HFF-Myc (cell line): ENCODE measurements around the gene EVL.

Experiments used
- DNase-seq: peaks from one replicate; pipeline ENCODE4 v3.0.0-alpha.2; 2011; ENCODE audit warnings: low read depth; ENCODE audit errors: extremely low read depth
- H3K4me3 ChIP-seq: replicated peaks from 2 replicates; pipeline ENCODE4 v1.5.1; 2011; ENCODE audit warnings: low read depth, mild to moderate bottlenecking, control low read depth, low read length
- CTCF ChIP-seq: IDR thresholded peaks from 2 replicates; pipeline ENCODE4 v1.5.1; 2012; ENCODE audit warnings: mild to moderate bottlenecking, low read depth, low read length, control low read depth; ENCODE audit errors: missing control alignments

EVL gene

DNA sequence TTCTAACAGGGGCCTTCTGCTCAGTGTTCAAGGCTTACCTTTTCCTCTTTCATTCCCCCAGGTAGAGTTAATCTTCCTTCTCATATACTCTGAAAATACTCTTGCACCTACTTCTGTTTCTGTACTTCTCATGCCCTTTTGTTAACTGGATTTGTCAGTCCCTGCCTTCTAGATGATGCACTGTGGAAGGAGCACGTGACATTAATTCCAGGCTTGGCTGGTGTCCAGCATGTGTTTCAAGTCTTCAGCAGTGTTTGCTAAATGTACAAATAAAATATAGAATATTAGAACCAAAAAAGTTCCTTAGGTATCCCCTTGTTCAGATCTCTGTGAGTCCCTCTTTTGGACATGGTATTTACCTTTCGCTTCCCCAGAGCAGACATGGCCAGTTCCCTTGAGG is 27.9 kb upstream of the EVL start:
- no peak for DNase-seq
- TF ChIP-seq CTCF, result no peak
- H3K4me3 ChIP-seq, result no peak overlapping the region

GRCh38 chr14:100038065-100038464 is 27.2 kb upstream of the EVL start:
- TF ChIP-seq CTCF, result no peak
- no peak overlapping the region for H3K4me3 ChIP-seq

GRCh38 chr14:100039903-100040302 is 25.3 kb upstream of the EVL start:
- DNase-seq, result no peak

More at GRCh38 chr14:100038065-100038464, 27.2 kb upstream of the EVL start:
- DNase-seq, result no peak

GRCh38 chr14:100041271-100041670 is 24.0 kb upstream of the EVL start:
- DNase-seq, result no peak

More at GRCh38 chr14:100039903-100040302, 25.3 kb upstream of the EVL start:
- TF ChIP-seq CTCF, result no peak
- H3K4me3 ChIP-seq, result no peak overlapping the region

GRCh38 chr14:100042286-100042685 is 22.9 kb upstream of the EVL start:
- TF ChIP-seq CTCF, result no peak
- no peak overlapping the region for H3K4me3 ChIP-seq
- no peak for DNase-seq

More at GRCh38 chr14:100041271-100041670, 24.0 kb upstream of the EVL start:
- no peak overlapping the region for H3K4me3 ChIP-seq
- no peak for TF ChIP-seq CTCF

GRCh38 chr14:100045642-100046344 is 19.4 kb upstream of the EVL start:
- DNase-seq, result no peak
- no peak for TF ChIP-seq CTCF
- H3K4me3 ChIP-seq, result no peak overlapping the region

DNA sequence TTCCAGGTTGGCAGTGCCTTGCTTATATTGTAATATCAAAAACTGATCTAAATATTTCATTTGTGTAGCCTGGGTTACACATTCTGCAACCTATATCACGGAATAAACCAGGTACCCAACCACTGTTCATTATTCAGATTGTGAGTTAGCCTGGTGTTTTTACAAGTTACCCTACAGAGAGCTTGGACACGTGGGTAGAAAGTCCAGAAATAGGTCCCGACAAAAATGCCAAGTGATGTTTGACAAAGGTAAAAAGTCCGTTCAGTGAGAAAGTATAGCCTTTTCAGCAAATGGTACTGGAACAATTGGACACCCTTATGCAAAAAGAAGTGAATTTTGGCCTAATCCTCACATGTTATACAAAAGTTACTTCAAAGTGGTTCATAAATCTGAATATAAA is 17.6 kb upstream of the EVL start:
- no peak for DNase-seq
- no peak overlapping the region for H3K4me3 ChIP-seq
- no peak for TF ChIP-seq CTCF
